ENCODE data around the gene ZNF277. TPM values are rescaled to one million over a fixed set of nuclear protein-coding genes. Genes with fewer than 3 reads are reported as not detected.
"Not testable (repeated sequence)": the region's sequence is repeated elsewhere in the genome, so short reads cannot be mapped to it uniquely, and the experiment has no call there.

The ZNF277 gene
- polyA plus RNA-seq, 1 donor, result 27.4 TPM

DNA sequence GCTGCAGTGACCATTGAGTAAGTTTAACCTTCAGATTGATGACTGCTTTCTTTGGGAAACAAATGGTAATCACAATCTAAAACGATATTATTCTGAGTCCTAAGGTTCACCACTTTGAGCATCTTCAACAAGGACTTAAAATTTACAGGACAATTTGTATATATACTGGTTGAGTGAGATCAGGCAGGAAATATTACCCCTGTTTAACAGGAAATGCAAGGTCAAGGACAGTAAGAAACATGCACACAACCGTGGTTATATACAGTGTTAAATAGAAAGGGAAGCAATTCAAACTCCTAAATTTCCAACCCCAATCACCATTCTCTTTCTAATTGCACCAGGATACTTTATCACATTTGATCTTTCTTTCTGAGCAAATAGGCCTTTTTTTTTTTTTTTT, 96.1 kb downstream of the ZNF277 start:
- H3K4me3 ChIP-seq (ENCODE audit: low read length), result no peak overlapping the region
- peaks cover 6% of the 10 kb centered on the region for H3K36me3 ChIP-seq (ENCODE audit: control insufficient read depth, insufficient read depth, low read length)
- H3K4me1 ChIP-seq (ENCODE audit: control insufficient read depth, insufficient read depth, low read length), result no peaks in the 10 kb centered on the region
- H3K27ac ChIP-seq (ENCODE audit: low read length), result no peak overlapping the region
- H3K9me3 ChIP-seq (ENCODE audit: control insufficient read depth, low read depth, low read length), result no peaks in the 10 kb centered on the region
- DNase-seq, result no peak
- no CpG with 5 or more reads among the region's 2 CpGs for WGBS (ENCODE audit: insufficient coverage, low lambda C conversion rate)
- H3K27me3 ChIP-seq (ENCODE audit: control insufficient read depth, insufficient read depth, low read length), result no peaks in the 10 kb centered on the region

DNA sequence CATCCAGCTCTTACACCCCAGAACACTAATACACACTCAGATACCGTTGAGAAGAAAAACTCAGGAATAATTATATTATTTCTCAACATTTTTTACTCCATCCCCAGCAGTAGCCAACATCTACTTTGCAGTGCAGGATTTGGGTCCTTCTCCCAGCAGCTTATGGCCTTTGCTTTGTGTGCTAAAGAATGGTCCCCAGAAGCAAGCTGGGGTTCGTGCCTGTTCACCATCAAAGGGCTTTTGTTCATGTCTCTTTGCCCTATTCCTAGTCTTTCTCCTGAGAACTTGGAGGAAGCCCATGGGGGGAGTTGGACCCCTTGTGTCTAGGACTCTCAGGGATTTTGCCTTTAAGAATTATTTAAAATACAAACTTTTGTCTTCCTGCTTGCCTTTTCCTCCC, 100.4 kb downstream of the ZNF277 start:
- no peak overlapping the region for H3K4me3 ChIP-seq (ENCODE audit: low read length)
- no peak for DNase-seq
- no peaks in the 10 kb centered on the region for H3K27me3 ChIP-seq (ENCODE audit: control insufficient read depth, insufficient read depth, low read length)
- no CpG with 5 or more reads among the region's 2 CpGs for WGBS (ENCODE audit: insufficient coverage, low lambda C conversion rate)
- H3K4me1 ChIP-seq (ENCODE audit: control insufficient read depth, insufficient read depth, low read length), result no peaks in the 10 kb centered on the region
- H3K27ac ChIP-seq (ENCODE audit: low read length), result no peak overlapping the region
- H3K36me3 ChIP-seq (ENCODE audit: control insufficient read depth, insufficient read depth, low read length), result peaks cover 7% of the 10 kb centered on the region
- H3K9me3 ChIP-seq (ENCODE audit: control insufficient read depth, low read depth, low read length), result peaks cover 2% of the 10 kb centered on the region

DNA sequence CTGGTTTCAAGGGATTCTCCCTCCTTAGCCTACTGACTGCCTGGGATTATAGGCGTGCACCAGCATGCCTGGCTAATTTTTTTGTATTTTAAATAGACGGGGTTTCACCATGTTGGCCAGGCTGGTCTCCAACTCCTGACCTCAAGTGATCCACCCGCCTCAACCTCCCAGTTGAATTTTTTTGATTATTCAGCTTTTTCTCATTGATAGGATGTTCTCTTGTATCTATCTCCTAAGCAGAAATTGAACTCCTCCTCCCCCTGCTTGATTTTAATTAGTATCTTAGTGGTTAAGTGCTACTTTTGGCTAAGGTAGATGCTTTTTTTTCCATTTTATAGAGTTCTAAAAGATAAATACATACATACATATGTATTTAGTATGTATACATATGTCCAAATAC, 101.0 kb downstream of the ZNF277 start:
- peaks cover 2% of the 10 kb centered on the region for H3K9me3 ChIP-seq (ENCODE audit: control insufficient read depth, low read depth, low read length)
- H3K4me1 ChIP-seq (ENCODE audit: control insufficient read depth, insufficient read depth, low read length), result no peaks in the 10 kb centered on the region
- 100% methylated on average over 1 of the region's 3 CpGs for WGBS (ENCODE audit: insufficient coverage, low lambda C conversion rate)

DNA sequence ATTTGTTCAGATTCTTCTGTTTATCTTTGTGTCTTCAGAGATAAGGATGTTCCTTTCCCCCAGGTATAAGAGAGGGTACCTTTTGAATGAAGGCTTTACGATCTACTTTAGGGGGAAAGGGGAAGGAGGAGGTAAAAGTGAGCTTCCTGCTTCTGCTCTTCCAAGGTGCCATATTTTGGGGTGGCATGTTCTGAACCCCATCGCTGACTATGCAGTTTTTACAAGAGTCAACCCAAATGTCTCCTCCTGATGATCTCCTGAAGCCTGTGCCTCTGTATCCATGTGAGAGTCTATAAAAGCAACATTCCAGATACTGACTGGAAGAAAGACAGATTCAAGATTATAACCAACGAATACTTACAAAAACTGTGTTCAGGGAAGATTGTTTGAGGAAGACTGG, 102.5 kb downstream of the ZNF277 start:
- no peak for DNase-seq
- no CpG with 5 or more reads among the region's 3 CpGs for WGBS (ENCODE audit: insufficient coverage, low lambda C conversion rate)
- peaks cover 7% of the 10 kb centered on the region for H3K36me3 ChIP-seq (ENCODE audit: control insufficient read depth, insufficient read depth, low read length)

More for the DNA sequence above, 101.0 kb downstream of the ZNF277 start:
- H3K27me3 ChIP-seq (ENCODE audit: control insufficient read depth, insufficient read depth, low read length), result no peaks in the 10 kb centered on the region
- DNase-seq, result no peak
- H3K27ac ChIP-seq (ENCODE audit: low read length), result no peak overlapping the region
- peaks cover 7% of the 10 kb centered on the region for H3K36me3 ChIP-seq (ENCODE audit: control insufficient read depth, insufficient read depth, low read length)
- no peak overlapping the region for H3K4me3 ChIP-seq (ENCODE audit: low read length)

DNA sequence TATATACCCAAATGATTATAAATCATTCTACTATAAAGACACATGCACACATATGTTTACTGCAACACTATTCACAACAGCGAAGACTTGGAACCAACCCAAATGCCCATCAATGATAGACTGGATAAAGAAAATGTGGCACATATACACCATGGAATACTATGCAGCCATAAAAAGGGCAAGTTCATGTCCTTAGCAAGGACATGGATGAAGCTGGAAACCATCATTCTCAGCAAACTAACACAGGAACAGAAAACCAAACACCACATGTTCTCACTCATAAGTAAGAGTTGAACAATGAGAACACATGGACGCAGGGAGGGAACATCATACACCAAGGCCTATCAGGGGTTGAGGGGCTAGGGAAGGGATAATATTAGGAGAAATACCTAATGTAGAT, 110.3 kb downstream of the ZNF277 start:
- not testable (repeated sequence) for H3K36me3 ChIP-seq (ENCODE audit: control insufficient read depth, insufficient read depth, low read length); H3K4me1 ChIP-seq (ENCODE audit: control insufficient read depth, insufficient read depth, low read length); H3K4me3 ChIP-seq (ENCODE audit: low read length); H3K9me3 ChIP-seq (ENCODE audit: control insufficient read depth, low read depth, low read length); DNase-seq; H3K27ac ChIP-seq (ENCODE audit: low read length); H3K27me3 ChIP-seq (ENCODE audit: control insufficient read depth, insufficient read depth, low read length)
- 100% methylated on average over 1 of the region's 2 CpGs for WGBS (ENCODE audit: insufficient coverage, low lambda C conversion rate)

More for the DNA sequence above, 102.5 kb downstream of the ZNF277 start:
- Histone ChIP-seq H3K27me3 (ENCODE audit: control insufficient read depth, insufficient read depth, low read length) (no peaks in the 10 kb centered on the region), H3K9me3 (ENCODE audit: control insufficient read depth, low read depth, low read length) (peaks cover 2% of the 10 kb centered on the region), H3K27ac (ENCODE audit: low read length) (no peak overlapping the region), H3K4me3 (ENCODE audit: low read length) (no peak overlapping the region), H3K4me1 (ENCODE audit: control insufficient read depth, insufficient read depth, low read length) (no peaks in the 10 kb centered on the region)

DNA sequence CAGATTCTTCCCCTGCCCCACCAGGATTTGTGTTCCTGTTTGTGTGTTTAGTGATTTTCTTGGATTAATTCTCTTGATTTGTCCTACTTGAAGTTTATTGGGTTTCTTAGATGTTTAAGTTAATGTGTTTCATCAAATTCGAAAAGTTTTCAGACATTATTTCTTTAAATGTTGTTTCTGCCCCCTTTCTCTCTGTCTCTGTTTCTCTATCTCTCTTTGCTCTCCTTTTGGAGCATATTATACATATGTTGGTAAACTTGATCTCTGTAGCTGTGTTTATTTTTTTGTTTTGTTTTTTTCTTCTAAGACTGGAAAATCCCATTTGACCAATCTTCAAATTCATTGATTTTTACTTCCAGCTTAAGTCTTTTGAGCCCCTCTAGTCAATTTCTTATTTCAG, 115.6 kb downstream of the ZNF277 start:
- DNase-seq, result no peak
- peaks cover 13% of the 10 kb centered on the region for H3K36me3 ChIP-seq (ENCODE audit: control insufficient read depth, insufficient read depth, low read length)
- 100% methylated on average over 1 of the region's 1 CpG for WGBS (ENCODE audit: insufficient coverage, low lambda C conversion rate)

DNA sequence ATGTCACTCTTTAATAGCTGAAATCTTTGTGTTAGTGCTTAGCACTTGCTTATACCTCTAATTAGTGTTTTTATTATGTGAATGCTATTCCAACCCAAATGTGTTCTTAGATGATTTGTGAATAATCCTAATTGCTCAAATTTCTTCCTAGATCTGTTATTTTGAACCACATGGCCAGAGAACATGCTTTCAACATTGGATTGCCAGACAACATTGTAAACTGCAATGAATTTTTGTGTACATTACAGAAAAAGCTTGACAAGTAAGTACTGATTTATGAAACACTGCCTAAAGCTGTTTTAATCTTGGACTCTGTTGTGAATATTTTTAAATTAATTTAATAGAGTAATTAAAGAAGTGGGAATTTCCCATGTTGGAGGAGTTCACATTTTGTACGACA, 121.1 kb downstream of the ZNF277 start:
- no peak overlapping the region for H3K4me3 ChIP-seq (ENCODE audit: low read length)
- no peak for DNase-seq
- peaks cover 8% of the 10 kb centered on the region for H3K36me3 ChIP-seq (ENCODE audit: control insufficient read depth, insufficient read depth, low read length)
- H3K4me1 ChIP-seq (ENCODE audit: control insufficient read depth, insufficient read depth, low read length), result peaks cover 6% of the 10 kb centered on the region
- H3K9me3 ChIP-seq (ENCODE audit: control insufficient read depth, low read depth, low read length), result no peaks in the 10 kb centered on the region
- H3K27me3 ChIP-seq (ENCODE audit: control insufficient read depth, insufficient read depth, low read length), result no peaks in the 10 kb centered on the region
- no peak overlapping the region for H3K27ac ChIP-seq (ENCODE audit: low read length)
- WGBS (ENCODE audit: insufficient coverage, low lambda C conversion rate), result no CpG with 5 or more reads among the region's 1 CpG

More for the DNA sequence above, 115.6 kb downstream of the ZNF277 start:
- no peaks in the 10 kb centered on the region for H3K4me1 ChIP-seq (ENCODE audit: control insufficient read depth, insufficient read depth, low read length)
- H3K27ac ChIP-seq (ENCODE audit: low read length), result no peak overlapping the region
- H3K9me3 ChIP-seq (ENCODE audit: control insufficient read depth, low read depth, low read length), result no peaks in the 10 kb centered on the region
- H3K4me3 ChIP-seq (ENCODE audit: low read length), result no peak overlapping the region
- H3K27me3 ChIP-seq (ENCODE audit: control insufficient read depth, insufficient read depth, low read length), result no peaks in the 10 kb centered on the region

DNA sequence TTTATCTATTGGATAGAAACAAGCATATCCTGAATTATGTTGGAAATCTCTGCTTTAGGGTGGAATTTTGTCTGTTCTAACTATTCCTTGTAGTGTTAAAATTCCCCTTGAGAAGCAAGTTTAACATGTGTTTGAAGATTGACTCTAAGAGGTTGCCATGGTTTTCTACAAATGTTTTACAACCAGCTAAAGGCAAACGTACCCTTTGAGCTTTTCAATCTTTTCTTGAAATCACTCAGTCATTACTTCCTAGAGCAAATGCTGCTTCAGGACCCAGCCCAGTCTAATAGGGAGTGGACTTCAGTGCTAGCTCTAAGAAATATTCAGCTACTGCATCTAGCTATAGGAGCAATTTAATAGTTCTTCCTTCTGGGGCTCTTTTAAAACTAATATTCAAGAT, 125.0 kb downstream of the ZNF277 start:
- H3K4me3 ChIP-seq (ENCODE audit: low read length), result no peak overlapping the region
- peak; percentile 12 to 61 for DNase-seq
- H3K36me3 ChIP-seq (ENCODE audit: control insufficient read depth, insufficient read depth, low read length), result peaks cover 5% of the 10 kb centered on the region
- H3K9me3 ChIP-seq (ENCODE audit: control insufficient read depth, low read depth, low read length), result no peaks in the 10 kb centered on the region
- H3K4me1 ChIP-seq (ENCODE audit: control insufficient read depth, insufficient read depth, low read length), result peaks cover 6% of the 10 kb centered on the region
- H3K27me3 ChIP-seq (ENCODE audit: control insufficient read depth, insufficient read depth, low read length), result no peaks in the 10 kb centered on the region
- no peak overlapping the region for H3K27ac ChIP-seq (ENCODE audit: low read length)
- WGBS (ENCODE audit: insufficient coverage, low lambda C conversion rate), result 0% methylated on average over 1 of the region's 1 CpG

DNA sequence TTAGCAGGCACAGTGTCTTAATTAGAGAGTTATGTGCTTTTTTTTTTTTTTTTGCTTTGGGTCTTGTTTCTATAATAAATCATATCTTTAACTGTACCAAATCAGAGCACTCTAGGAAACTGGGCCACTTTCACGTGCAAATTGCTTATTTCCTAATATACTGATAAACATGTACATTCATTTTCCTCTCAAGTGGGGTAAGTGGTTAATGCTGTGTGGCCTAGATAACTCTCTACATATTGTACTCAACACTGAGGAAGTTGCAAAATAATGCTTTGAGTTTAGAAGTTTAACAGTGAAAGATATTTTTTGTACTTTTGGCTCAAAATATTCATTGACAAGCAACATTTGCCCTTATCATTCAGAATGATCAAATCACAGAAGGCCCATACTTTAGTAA, 127.9 kb downstream of the ZNF277 start:
- peaks cover 5% of the 10 kb centered on the region for H3K36me3 ChIP-seq (ENCODE audit: control insufficient read depth, insufficient read depth, low read length)
- no peak overlapping the region for H3K27ac ChIP-seq (ENCODE audit: low read length)
- WGBS (ENCODE audit: insufficient coverage, low lambda C conversion rate), result no CpG with 5 or more reads among the region's 1 CpG
- H3K4me1 ChIP-seq (ENCODE audit: control insufficient read depth, insufficient read depth, low read length), result peaks cover 6% of the 10 kb centered on the region
- H3K4me3 ChIP-seq (ENCODE audit: low read length), result no peak overlapping the region
- no peaks in the 10 kb centered on the region for H3K9me3 ChIP-seq (ENCODE audit: control insufficient read depth, low read depth, low read length)
- H3K27me3 ChIP-seq (ENCODE audit: control insufficient read depth, insufficient read depth, low read length), result no peaks in the 10 kb centered on the region
- no peak for DNase-seq

DNA sequence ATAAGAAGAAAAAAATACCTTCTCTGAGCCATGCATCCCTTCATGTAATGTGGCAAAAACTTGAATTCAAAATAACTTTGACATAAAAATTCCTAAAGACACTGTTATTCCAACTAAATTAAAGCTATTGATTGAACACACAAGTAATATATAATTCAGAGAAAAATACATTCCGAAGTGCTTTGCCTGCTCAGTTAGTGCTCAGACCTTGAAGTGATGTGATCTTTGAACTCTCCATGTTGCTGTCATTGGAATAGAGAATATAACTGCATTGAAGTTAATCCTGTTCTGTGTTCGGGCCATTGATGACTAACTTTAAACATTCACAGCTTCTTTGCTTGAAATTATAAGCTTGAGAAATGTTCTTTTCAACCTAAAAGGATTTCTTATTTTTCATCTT, 129.8 kb downstream of the ZNF277 start:
- Histone ChIP-seq H3K27ac (ENCODE audit: low read length) (no peak overlapping the region), H3K9me3 (ENCODE audit: control insufficient read depth, low read depth, low read length) (no peaks in the 10 kb centered on the region), H3K4me3 (ENCODE audit: low read length) (no peak overlapping the region), H3K27me3 (ENCODE audit: control insufficient read depth, insufficient read depth, low read length) (no peaks in the 10 kb centered on the region), H3K4me1 (ENCODE audit: control insufficient read depth, insufficient read depth, low read length) (peaks cover 6% of the 10 kb centered on the region), H3K36me3 (ENCODE audit: control insufficient read depth, insufficient read depth, low read length) (peaks cover 9% of the 10 kb centered on the region)
- DNase-seq, result peak in 1 of 2 donors; percentile 7
- WGBS (ENCODE audit: insufficient coverage, low lambda C conversion rate), result no CpG with 5 or more reads among the region's 2 CpGs

DNA sequence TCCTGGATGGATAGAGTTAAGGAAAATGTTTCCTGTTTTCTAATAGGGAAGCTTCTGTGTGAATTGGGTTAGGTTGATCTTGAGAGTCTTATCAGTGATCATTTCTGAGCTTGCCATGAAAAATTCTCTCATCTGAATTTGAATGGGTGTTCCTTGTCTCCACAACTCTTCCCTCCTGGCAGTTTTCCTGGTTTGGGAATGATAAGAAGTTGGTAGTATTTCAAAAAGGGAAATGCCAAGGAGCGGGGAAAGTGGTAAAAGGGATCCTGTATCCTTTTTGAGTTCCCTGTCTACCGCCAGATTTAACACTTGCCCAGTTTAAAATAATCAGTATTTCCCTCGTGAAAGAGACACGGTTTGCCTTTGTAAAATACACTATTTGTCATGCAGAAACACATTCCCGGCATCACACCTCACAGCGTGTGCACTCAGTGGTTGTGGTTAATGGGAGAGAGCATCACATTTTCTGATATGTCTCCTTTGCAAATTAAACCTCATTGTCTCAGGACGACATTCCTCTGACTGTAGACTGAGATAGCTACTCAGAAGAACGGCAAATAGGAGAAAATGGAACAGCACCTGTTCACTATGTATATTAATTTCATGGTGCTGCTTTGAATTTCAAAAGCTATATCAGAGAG, 130.6 kb downstream of the ZNF277 start:
- no peak for DNase-seq

More for the DNA sequence above, 130.6 kb downstream of the ZNF277 start:
- Histone ChIP-seq H3K36me3 (ENCODE audit: control insufficient read depth, insufficient read depth, low read length) (peaks cover 13% of the 10 kb centered on the region), H3K4me3 (ENCODE audit: low read length) (no peak overlapping the region), H3K9me3 (ENCODE audit: control insufficient read depth, low read depth, low read length) (no peaks in the 10 kb centered on the region), H3K4me1 (ENCODE audit: control insufficient read depth, insufficient read depth, low read length) (peaks cover 2% of the 10 kb centered on the region), H3K27ac (ENCODE audit: low read length) (no peak overlapping the region), H3K27me3 (ENCODE audit: control insufficient read depth, insufficient read depth, low read length) (no peaks in the 10 kb centered on the region)
- WGBS (ENCODE audit: insufficient coverage, low lambda C conversion rate), result 100% methylated on average over 1 of the region's 8 CpGs
